Cardiac fibroblast (primary cell): ENCODE measurements around the gene ZBTB20.

ENCODE experiments used
- DNase-seq, 2 donors: peaks; one replicate each; pipeline versions ENCODE4 v3.0.0 to v3.0.0-alpha.2; 2010; ENCODE audit warnings: low read depth in 2 of 2
- H3K4me3 ChIP-seq, 2 donors: replicated peaks in 1 of 2; 1 replicate in 1 of 2; 2 replicates in 1 of 2; pipeline ENCODE4 v1.5.1; 2011; ENCODE audit warnings: low read depth in 2 of 2, low read length in 2 of 2, mild to moderate bottlenecking in 2 of 2, moderate library complexity in 1 of 2
- TF ChIP-seq, protein P1 (sequence below): IDR thresholded peaks from one replicate; pipeline ENCODE4 v1.5.1; 2011; ENCODE audit warnings: low read depth, mild to moderate bottlenecking, low read length, inconsistent platforms

The ZBTB20 gene

DNA sequence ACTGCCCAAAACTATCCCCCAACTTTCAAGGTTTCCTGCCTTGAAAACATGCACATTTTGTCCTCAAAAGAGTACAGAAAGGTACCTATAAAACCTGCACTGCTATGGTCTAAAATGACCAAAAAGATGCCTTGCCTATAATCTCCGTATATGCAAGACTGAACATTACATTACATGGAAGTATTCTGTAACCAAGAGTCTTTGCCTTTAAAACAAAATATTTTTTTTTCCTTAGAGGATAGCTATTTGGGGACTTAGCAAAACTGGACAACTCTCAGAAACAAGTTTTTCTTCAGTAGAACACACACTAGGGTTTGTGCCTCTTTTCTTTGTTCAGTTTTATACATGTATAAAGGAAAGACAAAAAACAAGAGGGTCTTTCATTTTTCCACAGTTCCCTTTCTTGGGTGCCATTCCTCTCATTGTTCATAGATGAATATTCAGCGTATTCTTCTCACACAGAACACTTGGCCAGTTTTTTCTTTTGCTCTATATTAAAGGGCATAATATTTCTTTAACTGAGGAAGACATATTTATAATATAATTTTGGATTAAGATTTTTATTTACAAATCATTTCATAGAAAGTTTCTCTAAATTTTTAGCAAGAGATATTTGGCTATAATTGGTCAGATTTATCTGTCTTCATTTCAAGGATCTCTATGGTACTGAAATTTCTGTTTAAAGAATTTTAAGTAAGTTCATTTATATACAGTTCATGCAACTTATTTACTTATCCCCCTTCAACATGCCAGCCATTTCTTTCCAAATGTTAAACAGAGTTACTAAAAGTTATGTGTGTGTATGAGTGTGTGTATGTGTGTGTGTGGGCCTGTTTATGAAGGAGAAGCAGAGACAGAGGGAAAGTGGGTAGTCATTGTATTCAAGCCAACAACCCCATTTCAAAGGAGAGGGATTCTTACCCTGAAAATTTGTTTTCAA lies 142.6 kb downstream of the ZBTB20 start:
- no peak overlapping the region for H3K4me3 ChIP-seq
- TF ChIP-seq, protein P1, sequence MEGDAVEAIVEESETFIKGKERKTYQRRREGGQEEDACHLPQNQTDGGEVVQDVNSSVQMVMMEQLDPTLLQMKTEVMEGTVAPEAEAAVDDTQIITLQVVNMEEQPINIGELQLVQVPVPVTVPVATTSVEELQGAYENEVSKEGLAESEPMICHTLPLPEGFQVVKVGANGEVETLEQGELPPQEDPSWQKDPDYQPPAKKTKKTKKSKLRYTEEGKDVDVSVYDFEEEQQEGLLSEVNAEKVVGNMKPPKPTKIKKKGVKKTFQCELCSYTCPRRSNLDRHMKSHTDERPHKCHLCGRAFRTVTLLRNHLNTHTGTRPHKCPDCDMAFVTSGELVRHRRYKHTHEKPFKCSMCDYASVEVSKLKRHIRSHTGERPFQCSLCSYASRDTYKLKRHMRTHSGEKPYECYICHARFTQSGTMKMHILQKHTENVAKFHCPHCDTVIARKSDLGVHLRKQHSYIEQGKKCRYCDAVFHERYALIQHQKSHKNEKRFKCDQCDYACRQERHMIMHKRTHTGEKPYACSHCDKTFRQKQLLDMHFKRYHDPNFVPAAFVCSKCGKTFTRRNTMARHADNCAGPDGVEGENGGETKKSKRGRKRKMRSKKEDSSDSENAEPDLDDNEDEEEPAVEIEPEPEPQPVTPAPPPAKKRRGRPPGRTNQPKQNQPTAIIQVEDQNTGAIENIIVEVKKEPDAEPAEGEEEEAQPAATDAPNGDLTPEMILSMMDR: no peak
- DNase-seq: no peak

DNA sequence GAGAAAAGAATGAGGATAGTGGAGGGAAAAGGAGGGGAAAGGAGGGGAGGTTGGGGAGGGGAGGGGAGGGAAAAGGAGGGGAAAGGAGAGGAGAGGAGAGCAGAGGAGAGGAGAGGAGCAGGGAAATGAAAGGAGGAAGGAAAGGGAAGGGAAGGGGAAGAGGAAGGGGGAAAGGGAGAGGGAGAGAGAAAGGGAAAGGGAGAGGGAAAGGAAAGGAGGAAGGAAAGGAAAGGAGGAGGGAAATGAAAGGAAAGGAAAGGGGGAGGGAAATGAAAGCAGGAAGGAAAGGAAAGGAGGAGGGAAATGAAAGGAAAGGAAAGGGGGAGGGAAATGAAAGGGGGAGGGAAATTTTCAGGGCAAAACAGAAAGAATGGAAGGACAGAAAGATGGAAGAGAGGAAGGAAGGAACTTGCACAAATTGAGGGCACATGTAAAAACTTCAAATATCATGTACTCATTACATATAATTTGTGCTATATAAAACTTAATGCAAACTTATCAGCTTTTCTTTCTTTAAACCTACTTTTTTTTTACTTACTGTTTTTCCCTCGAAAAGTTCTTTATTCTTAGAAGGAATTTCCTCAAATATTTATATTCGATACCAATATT lies 148.0 kb downstream of the ZBTB20 start:
- no peak for DNase-seq
- H3K4me3 ChIP-seq: no peak overlapping the region
- TF ChIP-seq, protein P1: no peak

DNA sequence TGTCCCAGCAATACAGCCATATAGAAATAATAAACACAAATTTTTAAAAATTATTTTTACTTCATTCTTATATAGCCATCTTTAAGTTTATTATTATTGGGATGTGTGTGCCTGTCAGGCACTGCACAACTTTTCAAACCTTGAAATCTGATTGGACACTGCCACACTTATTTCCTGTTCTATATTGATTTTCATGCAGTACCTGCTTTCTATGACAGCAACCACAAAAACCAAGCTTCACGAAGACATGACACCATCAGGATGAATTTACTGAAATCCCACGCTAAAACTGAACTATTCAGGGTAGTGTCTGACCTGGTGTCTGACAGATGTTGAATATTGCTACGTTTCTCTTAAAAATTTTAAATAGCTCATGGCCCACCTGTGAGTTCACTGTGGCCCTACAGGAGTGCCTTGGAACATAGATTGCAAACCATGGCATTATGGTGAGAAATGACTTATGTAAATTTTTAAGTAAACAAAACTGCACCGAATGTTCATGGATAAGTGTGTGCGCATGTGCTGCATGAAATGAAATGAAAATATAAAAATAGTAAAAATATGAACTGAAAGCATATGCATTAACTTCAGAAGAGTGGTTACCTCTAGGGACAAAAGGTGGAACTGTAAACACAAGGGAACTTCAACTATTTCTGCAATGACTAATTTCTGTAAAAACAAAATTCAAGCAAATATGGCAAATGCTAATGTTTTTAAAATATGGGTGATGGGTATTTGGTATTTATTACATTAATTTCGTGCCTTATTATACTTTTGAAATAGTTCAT lies 152.3 kb downstream of the ZBTB20 start:
- H3K4me3 ChIP-seq: no peak overlapping the region
- TF ChIP-seq, protein P1: no peak
- DNase-seq: no peak

DNA sequence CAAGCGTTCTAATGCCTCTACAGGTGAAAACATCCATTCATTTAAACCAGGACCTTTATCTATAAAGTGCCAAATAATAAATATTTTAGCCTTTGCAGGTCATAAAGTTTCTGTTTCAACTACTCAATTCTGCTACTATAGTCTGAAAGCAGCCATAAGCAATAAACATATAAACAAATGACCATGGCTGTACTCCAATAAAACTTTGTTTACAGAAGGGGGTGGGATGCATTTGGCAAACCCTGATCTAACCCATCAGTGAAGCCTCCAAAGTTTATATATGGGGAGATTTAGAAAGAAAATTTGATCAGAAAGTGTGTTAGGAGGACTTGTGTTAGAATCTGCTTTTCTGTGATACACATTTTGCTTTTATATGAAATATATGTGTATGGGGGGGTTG lies 161.3 kb downstream of the ZBTB20 start:
- no peak for DNase-seq
- no peak overlapping the region for H3K4me3 ChIP-seq
- TF ChIP-seq, protein P1: no peak

GRCh38 chr3:114983248-114983647 lies 163.8 kb downstream of the ZBTB20 start:
- TF ChIP-seq, protein P1: no peak
- no peak for DNase-seq
- H3K4me3 ChIP-seq: no peak overlapping the region

- TF ChIP-seq, protein P1: no peak
- DNase-seq: no peak
- H3K4me3 ChIP-seq: no peak overlapping the region
Measured at GRCh38 chr3:114974387-114974786, 172.7 kb downstream of the ZBTB20 start.
